DMS53 treated with DMSO at 0.1 percent for 48 hours (cell line): ENCODE data around the gene NSFL1C.
"Not testable (repeated sequence)": the region's sequence is repeated elsewhere in the genome, so short reads cannot be mapped to it uniquely, and the experiment has no call there.

ENCODE experiments used
- DNase-seq: peaks from one replicate; lab custom pipeline; 2025; ENCODE audit not compliant: unreplicated experiment; lab: John Stamatoyannopoulos, UW

Gene NSFL1C

DNA sequence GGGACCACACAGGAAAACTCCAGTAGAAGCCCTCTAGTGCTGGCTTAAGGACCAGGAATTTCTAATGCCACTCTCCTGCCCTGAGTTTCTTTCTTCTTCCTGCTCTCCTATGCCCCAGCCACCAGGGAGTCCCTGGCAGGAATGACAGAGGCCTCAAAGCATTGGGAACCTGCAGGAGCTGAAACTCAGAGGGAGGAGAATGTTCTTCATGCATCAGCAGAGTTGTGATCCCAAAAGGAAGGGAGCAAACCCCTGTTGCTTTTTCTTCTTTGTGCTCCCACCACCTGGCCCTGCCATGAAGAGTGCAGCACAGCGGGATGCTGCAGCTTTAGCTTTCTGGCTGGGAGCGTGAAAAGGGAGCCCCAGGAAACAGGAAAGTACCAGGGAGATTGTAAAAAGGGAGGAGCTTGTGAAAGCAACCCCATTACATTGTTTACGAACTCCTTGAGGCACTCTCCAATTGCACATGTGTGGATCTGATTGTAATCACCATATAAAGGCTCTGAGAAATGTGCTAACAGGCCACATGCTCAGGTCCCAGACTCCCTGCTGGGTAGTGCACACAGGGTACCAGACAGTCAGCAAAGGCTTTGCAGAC, 39.1 kb downstream of the NSFL1C start:
- DNase-seq = peak; percentile 60

DNA sequence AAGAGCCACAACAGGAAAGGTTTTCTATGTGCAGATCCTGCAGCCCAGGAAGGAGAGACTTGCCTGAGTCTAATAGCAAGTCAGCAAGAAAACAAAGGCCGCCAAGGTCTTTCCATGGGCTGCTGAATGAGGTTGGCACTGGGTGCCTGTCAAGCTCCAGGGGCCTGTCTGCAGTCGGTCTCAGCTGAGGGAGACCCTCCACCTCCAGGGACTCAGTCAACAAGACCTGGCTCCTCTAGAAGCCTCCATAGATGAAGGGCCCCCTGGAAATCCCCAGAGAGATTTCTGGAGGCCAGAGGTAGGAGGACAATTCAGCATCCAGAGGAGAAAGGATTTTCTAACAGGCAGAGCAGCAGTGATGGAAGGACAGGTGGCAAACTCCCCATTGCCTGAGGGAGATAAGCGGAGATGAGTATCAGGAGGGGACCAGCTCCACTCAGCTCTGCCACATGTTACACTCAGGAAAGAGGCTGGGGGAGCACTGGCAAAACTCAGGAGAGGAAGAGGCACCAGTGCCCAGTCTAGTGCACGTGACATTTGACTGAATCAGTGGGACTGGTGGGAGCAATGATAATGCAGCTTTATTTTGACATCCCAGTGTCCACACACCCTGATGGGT, 40.3 kb downstream of the NSFL1C start:
- DNase-seq = no peak

DNA sequence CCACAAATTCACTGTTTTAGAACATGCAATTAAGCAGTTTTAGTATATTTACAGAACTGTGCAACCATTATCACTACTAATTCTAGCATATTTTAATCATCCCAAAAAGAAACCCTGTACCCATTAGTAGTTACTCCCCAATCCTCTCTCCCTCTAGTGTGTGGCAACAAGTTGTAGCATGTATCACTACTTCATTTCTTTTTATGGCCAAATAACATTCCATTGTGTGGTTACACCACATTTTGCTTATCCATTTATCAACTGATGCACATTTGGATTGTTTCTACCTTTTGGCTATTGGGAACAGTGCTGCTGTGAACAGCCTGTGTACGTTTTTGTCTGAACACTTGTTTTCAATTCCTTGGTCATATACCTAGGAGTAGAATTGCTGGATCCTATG, 42.3 kb downstream of the NSFL1C start:
- no peak for DNase-seq

DNA sequence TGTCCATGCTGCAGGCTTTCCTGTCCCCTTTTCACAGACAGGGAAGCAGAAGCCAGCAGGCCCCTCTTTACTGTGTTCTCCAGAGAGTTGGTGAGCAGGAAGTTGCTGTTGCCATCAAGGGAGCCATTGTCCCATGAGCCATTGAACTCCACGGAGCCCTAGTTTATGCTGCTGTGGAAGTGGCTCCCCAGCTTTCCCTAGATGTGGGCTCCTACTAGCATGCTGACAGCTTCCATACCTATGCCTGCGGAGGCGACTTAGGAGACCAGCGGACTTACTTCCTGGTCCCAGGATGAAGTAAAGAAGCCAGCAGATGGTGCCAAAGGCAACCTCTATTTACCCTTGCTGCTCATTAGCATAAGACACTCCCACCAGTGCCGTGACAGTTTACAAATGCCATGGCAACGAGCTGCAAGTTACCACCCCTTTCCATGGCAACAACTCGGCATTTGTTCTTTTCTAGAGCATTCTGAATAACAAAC, 43.0 kb downstream of the NSFL1C start:
- no peak for DNase-seq

DNA sequence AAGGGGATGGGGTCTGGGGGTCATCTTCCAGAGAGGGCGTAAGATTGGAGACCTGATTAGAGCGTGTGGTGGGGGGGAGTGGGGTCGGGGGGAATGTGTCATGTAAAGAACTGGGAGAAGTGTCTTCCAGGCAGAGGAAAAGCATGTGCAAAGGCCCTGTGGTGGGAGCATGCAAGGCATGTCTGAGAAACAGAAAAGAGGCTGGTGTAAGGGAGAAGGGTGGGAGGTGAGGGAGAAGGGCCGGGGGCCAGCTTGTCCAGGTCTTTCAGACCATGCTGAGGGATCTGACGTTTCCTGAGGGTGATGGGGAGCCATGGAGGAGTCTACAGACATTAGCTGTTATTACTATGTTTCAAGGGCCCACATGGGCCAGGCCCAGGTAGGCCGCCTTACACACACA, 43.4 kb downstream of the NSFL1C start:
- DNase-seq = no peak

DNA sequence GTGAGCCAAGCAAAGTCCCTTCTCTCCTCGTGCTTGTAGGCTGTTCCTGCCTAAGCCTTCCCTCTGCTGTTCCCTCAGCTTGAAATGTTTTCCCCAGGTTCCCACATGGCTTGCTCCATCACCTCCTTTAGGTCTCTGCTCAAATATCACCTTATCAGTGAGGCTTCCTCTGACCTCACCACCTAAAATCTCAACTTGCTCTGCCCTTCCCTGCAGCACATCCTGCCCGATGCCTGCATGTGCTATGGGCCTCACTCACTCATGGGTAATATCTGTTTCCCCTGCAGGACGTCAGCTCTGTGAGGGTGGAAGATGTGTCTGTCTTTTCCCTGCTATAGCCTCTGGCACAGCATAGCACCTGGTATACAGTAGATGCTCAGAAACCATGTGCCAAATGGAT, 43.9 kb downstream of the NSFL1C start:
- no peak for DNase-seq

DNA sequence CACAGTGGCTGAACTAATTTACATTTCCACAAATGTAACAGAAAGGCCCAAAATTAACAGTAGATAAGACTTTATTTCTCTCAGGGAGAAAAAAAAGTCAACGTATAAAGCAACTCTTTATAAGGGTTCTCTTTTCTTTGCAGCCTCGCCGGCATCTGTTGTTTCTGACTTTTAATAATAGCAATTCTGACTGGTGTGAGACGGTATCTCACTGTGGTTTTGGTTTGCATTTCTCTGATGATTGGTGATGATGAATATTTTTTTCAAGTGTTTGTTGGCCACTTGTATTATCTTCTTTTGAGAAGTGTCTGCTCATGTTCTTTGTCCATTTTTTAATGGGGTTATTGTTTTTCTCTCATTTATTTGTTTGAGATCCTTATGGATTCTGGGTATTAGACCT, 46.6 kb downstream of the NSFL1C start:
- DNase-seq = no peak

DNA sequence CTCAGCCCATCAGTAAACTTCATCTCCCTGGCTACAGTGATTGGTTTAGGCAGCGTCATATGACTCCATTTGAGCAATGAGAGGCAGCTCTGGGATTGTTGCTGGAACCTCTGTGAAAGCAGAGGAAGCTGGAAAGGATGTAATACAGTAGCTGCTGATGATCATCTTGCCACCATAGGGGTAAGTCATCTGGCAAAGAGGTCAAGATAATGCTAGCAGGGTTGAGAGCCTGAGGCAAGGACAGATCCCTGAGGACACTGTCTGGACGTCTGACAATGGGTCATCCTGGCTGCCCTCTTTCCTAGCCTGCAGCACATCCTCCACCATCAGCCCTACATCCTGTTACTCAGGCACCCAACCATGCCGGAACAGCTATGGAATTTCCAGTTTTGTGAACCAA, 48.3 kb downstream of the NSFL1C start:
- DNase-seq = no peak

DNA sequence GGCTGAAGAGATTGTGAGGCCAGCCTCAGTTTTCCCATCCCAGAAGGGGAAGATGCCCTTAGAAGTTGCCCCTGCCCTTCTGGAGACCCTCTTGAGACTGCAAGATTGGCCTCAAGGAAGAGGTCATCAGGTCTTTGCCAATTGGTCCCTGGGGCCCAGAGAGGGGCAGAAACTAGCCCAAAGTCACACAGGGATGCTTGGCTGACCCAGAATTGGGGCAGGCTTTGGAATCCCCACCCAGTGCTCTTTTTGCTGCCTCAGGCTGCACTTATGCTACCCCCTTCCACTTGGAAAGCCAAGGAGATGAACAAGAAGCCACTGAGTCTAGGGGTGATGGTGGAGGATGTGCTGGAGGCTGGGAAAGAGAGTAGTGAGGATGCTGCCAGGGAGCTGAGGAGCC, 48.9 kb downstream of the NSFL1C start:
- no peak for DNase-seq

DNA sequence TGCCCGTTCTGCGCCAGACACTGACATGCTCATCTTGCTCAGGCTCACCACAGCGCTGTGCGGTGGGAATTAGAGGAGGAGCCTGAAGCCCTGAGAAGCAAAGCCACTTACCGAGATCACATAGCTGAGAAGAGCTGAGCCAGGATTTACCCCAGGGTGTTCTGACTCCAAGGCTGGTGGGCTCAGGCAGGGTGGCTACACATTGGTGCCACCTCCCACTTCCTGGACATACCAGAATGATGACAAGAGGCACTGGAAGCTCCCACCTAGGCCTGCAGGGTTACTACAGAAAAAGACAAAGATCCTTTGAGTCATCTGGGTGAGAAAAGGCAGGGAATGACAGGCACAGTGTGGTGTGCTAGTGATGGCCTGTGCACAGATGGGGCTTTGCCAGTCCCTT, 49.4 kb downstream of the NSFL1C start:
- DNase-seq = no peak

DNA sequence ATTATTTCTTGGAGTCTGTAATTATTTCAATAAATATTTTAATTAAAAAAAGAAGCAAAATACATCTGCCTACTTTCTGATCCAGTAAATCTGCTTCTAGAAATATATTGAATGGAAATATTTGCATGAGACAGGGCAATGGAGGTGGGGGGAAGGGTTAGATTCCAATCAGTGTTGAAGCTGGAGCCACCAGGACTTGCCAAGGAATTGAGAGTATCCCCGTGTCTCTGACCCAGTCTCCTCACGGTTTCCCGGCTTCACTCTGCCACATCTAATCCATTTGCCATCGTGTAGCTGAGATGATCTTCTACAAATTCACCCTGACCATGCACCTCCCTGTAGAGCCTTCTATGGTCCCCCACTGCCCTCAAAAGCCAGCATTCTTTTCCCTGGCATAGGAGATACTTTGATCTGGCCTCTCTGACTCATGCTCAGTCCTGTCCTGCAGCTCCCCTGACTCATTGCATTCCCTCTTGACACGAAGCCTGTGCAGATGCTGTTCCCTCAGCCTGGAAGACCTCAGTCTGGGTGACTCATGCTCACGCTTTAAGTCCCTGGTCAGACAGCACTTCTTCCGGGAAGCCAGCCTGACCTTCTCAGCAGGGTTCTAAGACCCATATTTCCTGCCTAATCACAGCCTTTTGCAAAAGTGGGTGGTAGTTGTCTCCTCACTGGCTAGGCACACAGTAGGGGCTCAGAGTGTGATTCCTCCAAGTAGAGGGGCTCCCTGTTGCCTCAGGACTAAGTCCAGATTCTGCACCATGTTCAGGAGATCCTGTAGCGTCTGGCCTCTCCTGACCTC, 50.8 kb downstream of the NSFL1C start:
- DNase-seq = peak; percentile 83

DNA sequence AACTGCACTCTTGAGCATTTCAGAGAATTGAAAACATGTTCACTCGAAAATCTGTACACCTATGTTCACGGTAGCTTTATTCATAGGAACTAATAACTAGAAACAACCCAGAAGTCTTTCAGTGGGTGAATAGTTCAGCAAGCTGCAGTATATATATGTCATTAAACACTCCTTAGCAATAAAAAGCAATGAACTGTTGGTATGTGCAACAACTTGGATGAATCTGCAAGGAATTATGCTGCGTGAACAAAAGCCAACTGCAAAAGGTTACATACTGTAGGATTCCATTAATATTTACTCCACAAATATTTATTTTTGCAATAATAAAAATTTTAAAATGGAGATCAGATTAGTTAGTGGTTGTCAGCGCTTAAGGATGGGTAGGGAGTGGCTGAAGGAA, 51.7 kb downstream of the NSFL1C start:
- no peak for DNase-seq

DNA sequence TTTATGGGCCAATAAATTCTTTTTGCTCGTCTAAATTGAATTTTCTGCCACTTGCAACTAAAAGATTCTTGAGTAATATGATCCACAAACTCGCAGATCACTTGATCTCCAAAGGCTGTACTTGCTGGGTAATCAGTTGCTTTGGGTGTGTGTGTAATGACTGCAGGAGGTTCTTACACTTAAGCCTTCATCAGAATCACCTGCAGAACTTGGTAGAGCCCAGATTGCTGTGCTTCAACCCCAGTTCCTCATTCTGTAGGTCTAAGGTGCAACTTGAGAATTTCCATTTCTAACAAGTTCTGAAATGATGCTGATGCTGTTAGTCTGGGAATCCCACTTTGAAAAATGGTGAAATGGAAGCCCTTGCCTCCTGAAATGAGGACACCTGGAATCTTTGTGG, 60.8 kb downstream of the NSFL1C start:
- no peak for DNase-seq

DNA sequence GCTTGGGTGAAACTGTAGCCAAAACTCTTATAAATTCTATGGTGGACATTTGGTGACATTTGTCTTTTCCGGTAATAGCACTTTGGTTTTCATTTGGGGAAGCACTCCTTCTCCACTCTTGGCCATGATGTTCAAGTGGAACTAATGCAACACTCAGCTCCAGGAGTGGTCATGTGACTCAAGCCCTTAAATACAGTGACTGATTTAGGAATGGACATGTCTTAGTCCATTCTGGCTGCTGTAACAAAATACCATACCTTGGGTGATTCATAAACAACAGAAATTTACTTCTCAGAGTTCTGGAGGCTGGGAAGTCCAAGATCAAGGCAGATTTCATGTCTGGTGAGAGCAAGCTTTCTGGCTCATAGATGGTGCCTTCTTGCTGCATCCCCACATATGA, 63.0 kb downstream of the NSFL1C start:
- DNase-seq = no peak

DNA sequence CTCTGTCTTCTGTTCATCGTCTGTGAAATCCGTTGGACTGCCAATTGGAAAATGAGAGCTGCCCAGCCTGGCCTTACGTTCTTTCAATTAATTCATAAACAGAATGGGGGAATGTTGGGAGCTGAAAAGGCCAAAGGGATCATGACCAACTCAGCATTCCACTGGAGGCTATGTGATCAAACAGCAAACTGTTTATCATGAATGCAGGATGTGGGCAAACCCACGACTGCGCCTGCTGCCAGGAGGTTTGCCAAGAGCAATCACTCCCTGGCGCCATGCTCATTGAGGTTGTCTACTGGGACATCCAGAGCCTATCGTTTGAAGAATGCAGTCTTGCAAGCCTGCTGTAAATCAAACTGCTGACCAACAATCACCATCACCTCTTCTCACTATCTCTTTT, 64.5 kb downstream of the NSFL1C start:
- DNase-seq = no peak

DNA sequence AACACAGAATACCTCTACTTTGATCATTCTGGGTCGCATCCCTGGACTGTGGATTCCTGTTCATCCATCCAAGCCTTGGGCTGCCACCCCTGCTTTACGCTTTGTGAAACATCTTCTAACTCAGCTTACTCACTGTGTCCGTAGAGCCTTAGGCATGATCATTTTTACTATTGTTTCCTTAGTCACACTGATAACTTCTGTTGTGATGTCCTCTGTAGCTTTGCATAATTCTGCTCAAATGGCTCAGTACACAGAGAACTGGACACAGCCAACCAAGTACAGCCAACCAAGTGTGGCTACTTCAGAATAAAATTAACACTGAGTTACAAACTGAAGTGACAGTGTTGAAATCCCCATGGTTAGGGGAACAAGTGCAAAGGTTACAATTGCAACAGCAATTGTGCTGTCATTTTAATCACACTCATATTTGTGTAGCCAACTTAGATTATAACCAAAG, 65.2 kb downstream of the NSFL1C start:
- no peak for DNase-seq

DNA sequence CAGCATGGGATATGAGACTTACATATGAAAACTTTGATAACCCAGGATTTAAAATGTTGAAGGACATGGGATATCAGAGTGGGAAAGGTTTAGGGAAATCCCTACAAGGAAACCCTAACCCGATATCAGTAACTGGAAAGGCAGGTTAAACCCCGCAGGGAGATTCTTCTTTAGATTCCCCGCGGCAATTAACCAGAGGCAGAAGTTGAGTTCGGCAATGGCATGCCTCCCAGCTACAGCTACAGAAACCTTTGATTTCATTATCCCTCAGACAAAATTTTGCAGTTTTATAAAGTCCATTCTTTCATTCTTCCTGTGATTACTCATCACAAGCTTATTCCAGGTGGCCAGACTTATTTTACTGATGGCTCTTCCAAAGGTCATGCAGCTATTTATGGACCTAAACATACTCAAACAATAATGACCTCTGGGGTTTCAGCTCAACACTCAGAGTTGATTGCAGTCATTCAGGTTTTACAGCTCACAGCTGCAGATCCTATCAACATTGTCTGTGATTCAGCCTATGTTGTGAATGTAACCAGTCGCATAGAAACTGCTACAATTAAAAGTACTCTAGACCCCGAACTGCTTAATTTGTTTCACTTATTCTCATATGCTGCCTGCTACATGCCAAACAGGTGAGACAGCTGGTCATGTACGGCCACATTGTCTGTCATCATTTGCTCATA, 66.8 kb downstream of the NSFL1C start:
- peak; percentile 19 for DNase-seq

DNA sequence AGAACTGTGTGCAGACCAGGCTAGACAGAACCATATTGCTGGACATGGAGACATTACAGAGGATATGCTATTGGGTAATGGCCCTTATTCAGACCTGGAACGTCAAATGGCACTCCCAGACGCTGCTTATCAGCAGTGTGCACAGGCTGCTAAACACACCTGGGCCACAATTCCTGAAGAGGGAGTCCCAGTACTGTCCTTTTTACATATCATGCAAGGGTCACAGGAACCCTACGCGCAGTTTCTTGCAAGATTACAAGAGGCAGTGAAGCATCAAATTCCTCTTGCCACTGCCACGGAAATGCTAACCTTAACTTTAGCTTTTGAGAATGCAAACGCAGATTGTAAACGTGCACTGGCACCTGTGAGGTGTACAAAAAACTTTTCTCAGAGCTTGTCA, 68.5 kb downstream of the NSFL1C start:
- not testable (repeated sequence) for DNase-seq

DNA sequence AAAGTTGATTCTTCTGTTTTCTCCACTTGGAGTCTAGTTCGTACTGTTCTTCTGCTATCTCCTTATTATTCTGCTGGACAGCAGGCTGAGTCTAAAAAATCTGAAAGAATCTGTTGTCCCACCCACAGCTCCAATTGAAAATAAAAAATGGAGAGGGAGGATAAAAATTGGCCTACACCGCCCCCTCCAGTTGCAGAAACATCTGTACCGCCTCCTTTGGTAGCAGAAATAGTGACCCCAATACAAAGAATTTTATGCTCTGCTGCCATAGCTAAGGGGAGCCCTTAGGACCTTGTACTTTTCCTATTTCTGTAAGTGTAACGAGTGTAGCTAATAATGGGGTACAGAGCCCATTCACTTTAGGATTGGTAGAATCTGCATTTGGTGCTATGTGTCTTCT, 68.9 kb downstream of the NSFL1C start:
- DNase-seq = no peak

DNA sequence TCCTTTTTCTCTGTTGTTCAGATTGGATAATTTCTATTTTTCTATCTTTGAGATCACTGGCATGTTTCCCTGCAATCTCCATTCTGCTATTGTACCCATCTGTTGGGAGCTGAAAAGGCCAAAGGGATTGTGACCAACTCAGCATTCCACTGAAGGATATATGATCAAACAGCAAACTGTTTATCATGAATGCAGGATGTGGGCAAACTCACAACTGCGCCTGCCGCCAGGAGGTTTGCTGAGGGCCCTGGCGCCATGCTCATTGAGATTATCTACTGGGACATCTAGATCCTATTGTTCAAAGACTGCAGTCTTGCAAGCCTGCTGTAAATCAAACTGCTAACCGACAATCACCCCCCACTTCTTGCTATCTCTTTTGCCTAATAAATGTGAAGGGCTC, 69.9 kb downstream of the NSFL1C start:
- no peak for DNase-seq

DNA sequence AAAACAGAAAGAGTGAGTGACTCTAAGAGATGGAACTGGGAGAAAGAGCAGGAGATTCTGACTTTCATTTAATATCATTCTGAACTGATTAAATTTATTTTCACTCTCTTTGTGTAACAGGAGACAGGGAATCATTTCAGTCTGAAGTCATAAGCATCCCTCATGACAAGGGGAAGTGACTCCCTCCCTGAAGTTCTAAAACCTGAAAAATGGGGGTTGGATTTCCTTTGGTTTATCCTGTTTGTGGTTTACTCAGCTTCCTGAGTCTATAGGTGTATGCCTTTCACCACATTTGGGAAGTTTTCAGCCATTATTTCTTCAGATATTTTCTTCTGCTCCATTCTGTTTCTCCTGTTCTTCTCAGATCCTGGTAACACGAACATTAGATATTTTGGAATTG, 70.4 kb downstream of the NSFL1C start:
- DNase-seq = no peak

DNA sequence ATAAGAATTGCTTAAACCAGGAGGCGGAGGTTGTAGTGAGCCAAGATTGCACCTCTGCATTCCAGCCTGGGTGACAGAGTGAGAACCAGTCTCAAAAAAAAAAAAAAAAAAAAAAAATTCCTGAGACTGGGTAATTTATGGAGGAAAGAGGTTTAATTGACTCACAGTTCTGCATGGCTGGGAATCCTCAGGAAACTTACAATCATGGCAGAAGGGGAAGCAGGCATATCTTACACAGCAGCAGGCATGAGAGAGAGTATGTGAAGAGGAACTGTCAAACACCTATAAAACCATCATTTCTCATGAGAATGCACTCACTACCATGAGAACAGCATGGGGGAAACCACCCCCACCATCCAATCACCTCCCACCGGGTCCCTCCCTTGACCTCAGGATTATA, 72.0 kb downstream of the NSFL1C start:
- DNase-seq = no peak
